Measurements from ENCODE around the gene ROCK2.
"Not testable (repeated sequence)": the region's sequence is repeated elsewhere in the genome, so short reads cannot be mapped to it uniquely, and the experiment has no call there.

Gene ROCK2

DNA sequence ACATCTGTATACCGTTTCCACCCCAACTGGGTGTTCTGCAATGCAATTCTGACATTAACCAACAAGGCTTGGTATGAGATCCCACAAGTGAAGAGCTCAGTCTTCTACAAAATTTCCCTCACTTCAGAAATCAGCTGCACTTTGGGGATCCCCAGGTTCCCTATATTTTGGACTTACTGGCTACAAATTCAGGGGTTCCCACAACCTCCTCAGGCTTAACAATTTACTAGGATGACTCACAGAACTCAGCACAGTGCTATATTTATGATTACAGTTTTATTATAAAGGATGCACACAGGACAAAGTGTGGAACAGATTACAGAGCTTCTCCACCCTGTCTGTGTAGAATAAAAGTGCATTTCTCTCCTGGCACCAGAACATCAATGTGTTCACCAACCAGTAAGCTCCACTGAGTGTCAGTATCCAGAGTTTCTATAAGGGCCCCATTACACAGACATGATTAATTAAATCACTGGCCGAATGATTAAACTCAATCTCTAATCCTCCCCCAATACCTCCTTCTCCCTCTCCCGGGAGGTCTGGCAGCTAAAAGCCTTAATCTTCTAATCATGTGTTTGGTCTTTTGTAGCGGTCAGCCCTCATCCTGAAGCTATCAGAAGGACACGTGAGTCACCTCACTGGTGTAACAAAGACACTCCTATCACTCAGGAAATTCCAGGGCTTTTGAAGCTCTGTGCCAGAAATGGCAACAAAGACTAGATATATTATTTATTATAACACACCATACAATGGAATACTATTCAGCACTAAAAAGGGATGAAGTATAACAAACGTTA, 104.6 kb downstream of the ROCK2 start:
- no peak for DNase-seq

DNA sequence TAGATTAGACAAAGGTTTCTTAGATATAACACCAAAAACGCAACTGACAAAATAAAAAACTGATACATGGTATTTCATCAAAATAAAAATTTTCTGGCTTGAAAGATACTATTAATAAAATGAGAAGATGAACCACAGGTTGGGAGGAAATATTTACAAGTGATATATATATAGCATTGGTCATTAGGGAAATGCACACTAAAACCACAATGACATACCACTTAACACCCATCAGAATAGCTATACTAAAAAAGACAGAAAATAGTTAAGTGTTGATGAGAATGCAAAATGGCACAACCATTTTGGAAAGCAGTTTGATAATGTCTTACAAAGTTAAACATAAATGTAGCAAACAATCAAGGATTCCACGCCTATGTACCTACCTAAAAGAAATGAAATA, 105.3 kb downstream of the ROCK2 start:
- DNase-seq, result no peak

DNA sequence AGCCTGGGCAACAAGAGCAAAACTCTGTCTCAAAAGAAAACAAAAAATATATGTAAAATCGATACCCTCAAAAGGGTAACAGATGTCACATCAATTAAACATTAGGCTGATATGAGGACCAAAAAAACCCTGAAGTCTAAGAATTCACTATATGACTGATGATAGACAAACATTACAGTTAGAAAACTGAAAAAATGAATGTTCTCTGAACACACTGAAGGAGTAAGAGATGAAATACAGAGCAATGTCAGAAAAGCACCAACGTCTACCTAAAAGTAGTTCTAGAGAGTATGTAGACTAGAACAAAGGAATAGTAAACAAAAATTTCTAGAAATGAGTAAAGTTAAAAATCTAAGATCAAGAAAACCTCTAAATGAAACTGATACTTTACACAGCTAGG, 107.3 kb downstream of the ROCK2 start:
- DNase-seq, result no peak

DNA sequence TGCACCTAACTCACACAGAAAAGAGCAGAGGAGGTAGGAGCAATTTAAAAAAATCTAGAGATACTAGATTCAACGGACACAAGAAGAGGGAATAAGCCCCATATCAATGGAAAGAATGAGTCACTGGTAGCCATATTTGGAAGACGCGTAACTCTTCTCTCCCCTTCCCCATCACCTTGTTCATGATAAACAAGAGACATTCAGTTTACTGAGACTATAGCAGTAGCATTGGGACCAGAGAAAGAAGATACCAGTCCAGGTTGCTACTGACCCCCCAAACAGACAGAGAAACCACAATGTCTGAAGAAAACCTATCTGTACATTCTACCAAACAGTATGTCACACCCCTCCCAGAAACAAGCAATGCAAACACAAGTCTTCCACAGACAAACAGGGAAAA, 108.1 kb downstream of the ROCK2 start:
- no peak for DNase-seq

DNA sequence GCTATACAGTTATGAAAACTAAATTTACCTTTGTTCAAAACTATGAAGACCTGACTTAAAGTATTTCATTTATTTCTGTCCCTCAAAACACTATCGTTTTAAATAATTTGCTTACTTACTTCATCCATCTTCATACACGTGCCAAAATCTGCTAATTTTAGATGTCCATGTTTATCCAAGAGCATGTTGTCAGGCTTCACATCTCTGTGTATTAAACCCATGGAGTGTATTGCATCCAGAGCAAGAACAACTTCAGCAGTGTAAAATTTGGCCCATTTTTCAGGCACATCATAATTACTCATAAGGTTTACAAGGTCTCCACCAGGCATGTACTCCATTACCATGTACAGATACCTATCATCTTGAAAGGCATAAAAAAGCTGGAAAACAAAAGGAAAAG, 108.9 kb downstream of the ROCK2 start:
- no peak for DNase-seq

DNA sequence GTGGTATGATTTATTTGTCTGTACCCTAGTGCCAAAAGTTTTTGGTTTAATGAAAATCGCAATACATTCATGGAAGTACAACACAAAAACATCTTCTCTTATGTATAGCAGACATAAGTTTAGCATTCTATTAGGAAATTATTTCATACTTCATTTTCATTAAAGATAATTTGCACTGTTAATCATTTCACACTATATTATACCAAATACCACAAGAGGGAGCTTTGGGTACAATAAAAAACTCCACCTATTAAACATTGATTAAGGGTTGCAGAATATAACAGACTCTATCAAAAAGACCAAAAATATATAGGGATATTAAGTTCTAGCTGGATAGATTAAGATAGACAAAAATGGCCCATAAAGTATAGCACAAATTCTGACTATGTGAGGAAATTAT, 110.1 kb downstream of the ROCK2 start:
- no peak for DNase-seq

DNA sequence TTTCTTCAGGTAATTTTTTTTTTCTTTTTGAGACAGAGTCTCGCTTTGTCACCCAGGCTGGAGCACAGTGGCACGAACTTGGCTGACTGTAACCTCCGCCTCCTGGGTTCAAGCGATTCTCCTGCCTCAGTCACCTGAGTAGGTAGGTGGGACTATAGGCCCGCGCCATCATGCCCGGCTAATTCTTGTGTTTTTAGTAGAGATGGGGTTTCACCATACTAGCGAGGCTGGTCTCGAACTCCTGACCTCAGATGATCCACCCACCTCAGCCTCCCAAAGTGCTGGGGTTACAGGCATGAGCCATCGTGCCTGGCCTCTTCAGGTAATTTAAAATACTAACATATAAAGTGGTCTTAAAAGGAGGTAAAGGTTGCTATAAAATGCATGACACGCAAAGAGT, 113.2 kb downstream of the ROCK2 start:
- not testable (repeated sequence) for DNase-seq

DNA sequence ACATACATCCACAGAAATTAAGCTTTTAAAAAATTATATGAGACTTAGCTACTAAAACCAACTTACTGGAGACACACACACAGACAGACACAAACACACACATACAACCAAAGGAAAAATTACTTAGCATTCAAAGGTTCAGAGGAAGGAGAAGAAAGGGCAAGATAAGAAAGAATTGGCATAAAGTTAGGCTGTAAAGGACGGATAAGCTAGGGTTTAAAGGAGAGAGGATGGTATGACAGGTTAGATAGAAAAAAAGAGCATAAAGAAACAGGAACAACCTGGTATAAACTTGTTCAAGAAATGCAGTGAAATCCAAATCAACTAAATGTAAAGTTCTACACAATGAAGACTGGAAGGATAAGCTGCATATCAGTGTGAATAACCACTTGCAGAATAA, 115.7 kb downstream of the ROCK2 start:
- no peak for DNase-seq

DNA sequence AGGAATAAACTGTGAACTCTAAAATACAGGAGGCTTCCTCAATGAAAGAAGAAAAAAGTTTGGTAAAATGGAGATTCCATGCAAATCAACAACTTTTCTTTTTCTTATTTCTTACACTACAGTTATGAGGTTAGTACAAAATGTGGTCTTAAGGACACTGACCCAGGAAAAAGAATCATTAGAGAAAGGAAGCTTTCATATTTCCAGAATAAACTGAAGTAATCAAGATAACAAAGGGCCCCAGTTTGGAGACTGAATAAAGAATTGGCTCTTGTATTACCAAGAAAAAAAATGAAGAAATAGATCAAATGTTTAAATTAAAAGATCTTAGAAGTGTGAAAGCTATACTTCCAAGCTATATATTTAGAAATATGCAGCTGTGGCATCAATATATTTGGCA, 116.8 kb downstream of the ROCK2 start:
- no peak for DNase-seq

DNA sequence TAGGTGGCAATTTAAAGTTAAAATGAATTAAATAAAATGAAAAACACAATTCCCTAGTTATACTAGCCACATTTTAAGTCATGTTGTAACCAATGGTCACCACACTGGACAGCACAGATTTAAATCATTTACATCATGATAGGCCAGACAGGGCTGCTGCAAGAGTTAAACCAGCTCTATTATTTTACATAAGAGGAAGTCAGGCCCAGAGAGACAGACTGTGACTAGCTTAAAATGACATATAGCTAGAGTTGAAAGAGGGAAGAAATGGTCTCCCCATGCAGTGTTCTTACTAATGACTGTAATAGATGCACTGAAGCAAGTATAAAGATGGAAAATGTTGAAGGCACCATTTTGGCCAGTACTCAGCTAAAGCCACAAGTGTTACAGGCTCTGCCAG, 119.5 kb downstream of the ROCK2 start:
- no peak for DNase-seq

DNA sequence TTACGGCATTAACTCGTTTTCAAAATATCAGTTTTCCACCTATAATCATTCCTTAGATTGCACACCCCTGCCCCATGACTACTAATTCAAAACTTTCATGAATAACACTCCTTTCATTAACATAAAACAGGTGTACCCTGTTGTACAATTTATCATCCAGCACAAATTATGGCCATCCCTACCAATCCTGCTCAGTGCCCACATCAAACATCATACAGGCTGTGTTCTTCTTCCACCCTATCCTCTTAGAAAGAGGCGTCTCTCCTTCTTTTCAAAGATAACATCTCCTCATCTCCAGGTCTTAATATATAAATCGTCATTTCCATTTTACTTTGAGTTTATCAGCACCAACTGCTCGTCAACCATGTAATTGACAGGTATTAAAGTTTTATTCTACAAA, 121.6 kb downstream of the ROCK2 start:
- no peak for DNase-seq

DNA sequence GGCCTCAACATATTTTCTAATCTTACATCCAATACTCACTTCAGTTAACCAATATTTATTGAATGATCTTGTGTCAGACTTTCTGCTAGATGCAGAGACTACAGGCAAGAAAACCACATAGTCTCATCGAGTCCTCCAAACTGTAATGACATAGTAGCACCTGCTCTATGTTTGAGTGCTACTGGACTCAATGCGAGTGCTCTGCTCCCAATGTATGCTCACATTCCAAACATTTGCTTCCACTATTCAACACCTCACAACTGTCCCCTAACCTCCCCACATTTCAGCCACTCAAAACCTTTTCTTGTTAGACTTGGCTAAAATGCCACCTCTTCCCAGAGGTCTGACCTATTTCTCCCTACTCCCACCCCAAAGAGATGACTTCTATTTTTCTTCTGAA, 124.0 kb downstream of the ROCK2 start:
- DNase-seq, result no peak

DNA sequence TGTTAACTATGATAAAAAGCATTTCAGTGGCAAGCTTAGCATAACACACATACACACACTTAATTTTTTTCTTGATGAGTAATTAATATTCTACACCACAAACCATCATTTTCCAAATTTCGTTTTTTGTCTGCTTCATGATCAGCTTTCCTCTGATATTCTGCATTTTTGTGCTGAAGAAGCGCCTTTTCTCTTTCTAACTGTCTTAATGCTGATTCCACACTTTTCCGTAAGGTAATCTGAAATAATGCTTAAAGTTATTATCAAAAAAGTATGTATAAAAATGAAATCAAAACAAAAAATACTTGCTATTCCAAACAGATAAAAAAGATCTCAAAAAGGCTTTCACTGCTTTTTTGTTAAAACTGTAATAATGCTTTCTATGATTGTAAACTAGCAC, 129.0 kb downstream of the ROCK2 start:
- DNase-seq, result no peak

DNA sequence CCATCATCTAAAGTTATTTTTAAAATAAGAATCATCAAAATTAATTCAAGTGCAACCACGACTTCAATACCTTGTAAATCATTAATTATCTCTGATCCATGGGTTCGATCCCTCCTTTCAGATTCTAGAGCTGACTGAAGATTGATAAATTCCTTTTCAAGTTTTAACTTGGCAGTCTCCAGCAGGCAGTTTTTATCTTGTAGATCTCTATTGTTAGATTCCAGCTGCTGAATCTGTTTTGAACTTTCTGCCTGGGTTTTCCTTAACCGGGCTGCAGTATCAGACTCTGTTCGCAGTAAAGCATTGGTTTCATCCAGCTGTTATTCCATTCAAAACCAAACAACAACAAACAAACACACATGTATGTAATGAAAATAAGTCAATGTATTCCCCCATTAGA, 129.7 kb downstream of the ROCK2 start:
- no peak for DNase-seq

DNA sequence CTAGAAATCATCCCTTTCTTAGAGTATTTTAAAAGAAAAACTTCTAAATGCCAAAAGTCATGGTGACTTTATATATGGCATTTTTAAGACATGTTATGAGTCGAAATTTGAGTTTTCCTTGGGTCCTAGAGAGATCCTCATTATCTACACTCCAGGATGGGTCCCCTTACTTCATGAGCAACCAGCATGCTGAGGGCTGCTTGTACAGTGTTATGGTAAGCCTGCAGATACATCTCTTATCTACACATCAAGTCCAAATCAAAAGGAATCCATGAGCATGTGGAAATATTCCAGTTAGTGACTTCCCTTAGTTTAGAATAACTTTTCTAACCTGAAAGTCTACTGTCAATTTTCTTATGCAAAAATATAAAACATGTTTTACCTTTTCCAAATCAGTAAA, 130.5 kb downstream of the ROCK2 start:
- no peak for DNase-seq

DNA sequence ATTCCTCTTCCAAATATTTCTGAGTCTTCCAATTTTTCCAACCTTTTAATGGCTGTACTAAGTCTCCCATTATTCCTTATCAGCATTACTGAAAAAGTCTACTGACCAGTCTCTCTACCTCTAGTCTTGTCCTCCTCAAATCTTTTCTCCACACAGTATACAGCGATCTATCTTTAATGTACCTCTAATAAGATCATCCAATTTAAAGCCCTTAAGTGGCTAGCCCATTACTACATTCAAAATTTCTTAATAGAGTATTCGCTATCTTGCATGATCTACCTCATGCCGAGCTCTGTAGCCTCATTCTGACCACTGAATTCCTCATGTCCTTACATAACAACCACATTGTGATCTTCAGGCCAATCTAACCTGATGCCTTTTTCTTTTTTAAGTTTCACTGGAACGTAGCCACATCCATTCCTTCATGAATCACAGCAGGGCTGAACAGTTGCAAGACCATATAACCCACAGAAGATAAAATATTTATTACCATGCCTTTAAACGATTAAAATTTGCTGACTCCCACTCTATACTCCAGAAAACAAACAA, 131.3 kb downstream of the ROCK2 start:
- no peak for DNase-seq

DNA sequence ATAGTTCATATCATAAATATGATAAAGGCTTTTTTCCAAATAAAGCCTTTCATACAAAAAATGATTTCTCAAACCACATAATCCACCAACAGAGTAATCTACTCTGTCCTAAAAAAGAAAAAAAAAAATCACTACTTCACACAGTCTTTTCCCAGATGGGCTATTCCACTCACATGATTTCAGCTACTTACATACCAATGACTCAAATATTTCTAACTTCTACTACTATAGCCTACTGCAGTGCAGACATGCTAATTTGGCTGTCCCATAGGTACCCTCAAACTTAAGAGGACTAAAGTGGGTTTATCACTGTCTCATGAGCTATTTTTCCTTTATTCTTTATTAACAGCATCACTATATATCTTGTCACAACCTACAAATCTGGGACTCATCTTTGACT, 131.8 kb downstream of the ROCK2 start:
- no peak for DNase-seq

DNA sequence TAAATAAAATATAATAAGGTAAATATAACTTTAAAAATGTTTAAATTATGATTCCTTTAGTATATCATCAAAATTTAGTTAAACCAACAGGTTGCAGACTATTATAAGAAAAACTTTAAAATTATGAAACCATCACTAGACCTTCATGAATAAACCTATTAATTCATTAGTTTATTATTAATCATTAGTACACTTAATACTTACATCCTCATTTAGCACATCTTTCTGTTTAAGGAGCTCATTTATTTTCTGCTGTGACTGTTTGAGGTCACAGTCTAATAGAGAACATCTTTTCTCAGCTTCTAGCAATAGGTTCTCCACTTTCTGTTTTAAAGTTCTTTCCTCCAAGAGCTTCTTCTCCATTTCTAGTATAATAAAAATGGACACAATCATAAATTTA, 136.4 kb downstream of the ROCK2 start:
- no peak for DNase-seq

DNA sequence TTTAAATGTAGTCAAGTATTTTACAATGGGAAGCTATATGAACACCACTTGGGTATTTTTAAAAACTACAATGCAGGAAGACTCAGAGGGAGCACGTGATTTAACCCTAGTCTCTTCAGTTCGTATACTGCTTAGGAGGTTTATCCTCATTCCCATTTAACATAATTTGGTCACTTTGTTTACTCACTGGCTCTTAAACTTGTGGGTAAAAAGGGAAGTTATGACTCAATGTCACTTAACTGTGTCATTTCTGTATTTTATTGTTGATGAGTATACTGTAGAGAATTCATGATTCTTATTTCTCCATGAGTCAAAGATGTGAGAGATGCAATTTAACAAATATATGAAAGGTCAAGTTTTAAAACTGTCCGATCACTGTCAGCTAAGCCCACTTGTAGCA, 141.0 kb downstream of the ROCK2 start:
- DNase-seq, result no peak

DNA sequence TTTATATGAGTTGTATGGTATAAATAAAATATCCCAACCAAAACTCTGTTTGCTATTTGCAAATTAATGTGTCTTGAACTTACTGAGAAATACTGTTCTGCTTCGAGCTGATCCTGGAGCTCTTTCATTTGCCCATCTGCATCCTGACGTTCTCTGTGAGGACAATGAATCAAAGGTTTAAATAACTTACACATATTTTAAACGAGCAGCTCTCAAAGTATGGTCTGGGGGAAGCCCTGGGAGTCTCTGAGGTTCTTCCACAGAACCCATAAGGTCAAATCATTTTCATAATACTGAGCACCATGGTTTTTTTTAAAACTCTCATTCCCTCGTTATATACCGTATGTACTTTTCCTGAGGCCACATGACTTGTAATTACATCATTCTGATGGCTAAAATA, 142.5 kb downstream of the ROCK2 start:
- no peak for DNase-seq

DNA sequence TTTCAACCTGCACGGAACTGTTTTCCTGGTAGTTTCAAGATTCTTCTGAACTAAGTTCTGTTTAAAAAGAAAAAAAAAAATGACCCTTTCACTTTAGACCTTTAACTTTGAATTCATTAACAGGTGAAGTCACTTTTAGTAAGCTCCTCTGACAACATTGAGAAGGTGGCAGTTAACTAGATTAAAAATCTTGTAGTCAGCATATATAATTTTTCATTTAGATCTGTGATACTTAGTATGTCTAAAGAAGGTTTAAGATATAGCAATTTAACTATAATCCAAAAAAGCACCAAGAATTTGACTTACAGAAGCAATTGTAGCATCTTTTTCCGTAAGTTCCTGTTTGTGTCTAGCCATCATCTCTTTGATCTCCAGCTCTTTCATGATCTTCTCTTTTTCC, 143.8 kb downstream of the ROCK2 start:
- no peak for DNase-seq

DNA sequence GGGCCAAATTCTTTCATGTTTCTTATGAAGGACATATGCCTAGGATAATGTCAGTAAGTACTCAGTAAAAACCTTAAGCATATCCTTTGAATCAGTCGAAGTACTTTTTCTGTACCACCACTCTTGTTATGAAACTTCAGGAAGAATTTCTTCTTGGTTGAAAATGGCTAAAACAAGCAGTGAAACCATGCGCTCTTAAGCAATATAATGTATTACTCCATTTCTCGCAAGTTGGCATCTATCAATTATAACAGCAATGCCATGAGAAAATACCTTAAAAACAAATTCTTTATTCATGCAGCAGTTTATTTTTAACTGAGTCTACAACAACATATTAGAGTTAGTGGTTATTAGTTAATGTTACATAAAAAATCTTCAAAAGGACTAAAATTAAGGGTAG, 148.2 kb downstream of the ROCK2 start:
- no peak for DNase-seq

DNA sequence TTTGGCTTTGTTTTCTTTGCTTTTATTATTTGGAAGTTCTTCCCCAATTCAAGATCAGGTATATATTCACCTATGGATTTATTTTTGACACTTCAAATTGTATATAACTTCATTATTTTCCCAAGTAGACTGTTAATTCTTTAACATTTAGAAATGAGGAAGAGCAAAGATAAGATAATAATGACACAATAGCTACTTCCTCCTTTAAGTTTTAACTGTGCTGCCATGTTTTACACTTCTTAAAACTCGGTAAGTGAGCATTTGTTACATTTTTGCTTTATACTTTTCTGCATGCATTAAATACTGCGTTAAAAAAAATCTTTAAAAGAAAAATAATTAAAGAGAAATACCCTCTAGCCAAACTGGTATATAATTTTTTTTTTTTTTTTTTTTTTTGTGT, 156.7 kb downstream of the ROCK2 start:
- DNase-seq, result no peak

DNA sequence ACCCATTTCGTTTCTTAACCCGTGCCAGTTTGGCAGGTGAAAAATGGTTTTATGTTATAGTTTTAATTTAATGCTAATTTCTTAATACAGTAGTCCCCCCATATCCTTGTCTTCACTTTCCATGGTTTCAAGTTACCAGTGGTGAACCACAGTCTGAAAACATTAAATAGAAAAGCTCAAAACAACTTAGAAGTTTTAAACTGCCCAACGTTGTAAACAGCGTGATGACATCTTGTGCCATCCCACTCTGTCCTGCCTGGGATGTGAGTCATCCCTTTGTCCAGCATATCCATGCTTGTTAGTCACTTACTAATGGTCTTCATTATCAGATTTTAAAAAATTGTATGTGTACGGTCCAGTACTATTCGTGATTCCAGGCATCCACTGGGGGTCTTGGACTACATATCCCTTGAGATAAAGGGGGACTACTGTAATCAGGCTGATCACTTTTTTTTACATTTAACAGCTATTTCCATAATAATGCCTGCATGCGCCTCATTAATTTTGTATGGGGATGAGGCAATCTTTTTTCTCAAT, 157.3 kb downstream of the ROCK2 start:
- DNase-seq, result no peak

Data from hypothalamus (tissue), 51 donors.